ENCODE measurements around the gene OR11A1. TPM values are rescaled to one million over a fixed set of nuclear protein-coding genes. Genes with fewer than 3 reads are reported as not detected.

OR11A1 gene
- total RNA-seq, 1 donor from 2014 or later: not detected

DNA sequence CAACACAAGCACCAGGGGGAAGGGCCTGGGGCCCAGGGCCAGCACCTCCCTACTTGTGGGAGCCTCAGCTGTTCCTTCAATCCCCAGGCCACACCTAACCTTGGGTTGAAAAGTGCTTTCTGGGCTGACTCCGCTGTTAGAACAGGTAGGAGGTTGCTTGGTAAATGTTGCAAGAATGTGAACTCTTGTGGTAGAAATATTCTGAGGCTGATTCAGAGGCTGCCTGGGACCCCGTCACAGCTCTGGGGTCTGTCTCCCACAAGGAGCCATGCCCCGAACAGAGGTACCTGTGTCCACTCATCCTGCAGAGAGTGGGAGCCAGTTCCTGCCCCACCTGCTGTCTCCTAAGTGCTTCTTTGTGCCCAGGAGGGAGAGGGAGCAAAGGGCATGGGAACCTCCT lies 45.3 kb upstream of the OR11A1 start:
- Mint-ChIP-seq H3K4me1 (ENCODE audit: low read depth) (no peaks in the 10 kb centered on the region), H3K9me3 (ENCODE audit: low read depth) (no peaks in the 10 kb centered on the region), H3K36me3 (ENCODE audit: insufficient read depth) (no peaks in the 10 kb centered on the region), H3K27me3 (peaks cover 8% of the 10 kb centered on the region), H3K27ac (no peak overlapping the region), H3K4me3 (ENCODE audit: low read depth) (no peak overlapping the region)
- TF ChIP-seq, protein P1, sequence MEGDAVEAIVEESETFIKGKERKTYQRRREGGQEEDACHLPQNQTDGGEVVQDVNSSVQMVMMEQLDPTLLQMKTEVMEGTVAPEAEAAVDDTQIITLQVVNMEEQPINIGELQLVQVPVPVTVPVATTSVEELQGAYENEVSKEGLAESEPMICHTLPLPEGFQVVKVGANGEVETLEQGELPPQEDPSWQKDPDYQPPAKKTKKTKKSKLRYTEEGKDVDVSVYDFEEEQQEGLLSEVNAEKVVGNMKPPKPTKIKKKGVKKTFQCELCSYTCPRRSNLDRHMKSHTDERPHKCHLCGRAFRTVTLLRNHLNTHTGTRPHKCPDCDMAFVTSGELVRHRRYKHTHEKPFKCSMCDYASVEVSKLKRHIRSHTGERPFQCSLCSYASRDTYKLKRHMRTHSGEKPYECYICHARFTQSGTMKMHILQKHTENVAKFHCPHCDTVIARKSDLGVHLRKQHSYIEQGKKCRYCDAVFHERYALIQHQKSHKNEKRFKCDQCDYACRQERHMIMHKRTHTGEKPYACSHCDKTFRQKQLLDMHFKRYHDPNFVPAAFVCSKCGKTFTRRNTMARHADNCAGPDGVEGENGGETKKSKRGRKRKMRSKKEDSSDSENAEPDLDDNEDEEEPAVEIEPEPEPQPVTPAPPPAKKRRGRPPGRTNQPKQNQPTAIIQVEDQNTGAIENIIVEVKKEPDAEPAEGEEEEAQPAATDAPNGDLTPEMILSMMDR (IDR thresholded peaks at IDR 0.05; ENCODE audit: unreplicated experiment): no peak
- no peak for DNase-seq (ENCODE audit: low spot score, unreplicated experiment)

GRCh38 chr6:29501106-29501505 lies 44.2 kb upstream of the OR11A1 start:
- TF ChIP-seq, protein P1 (IDR thresholded peaks at IDR 0.05; ENCODE audit: unreplicated experiment): no peak
- Mint-ChIP-seq H3K4me1 (ENCODE audit: low read depth) (no peaks in the 10 kb centered on the region), H3K9me3 (ENCODE audit: low read depth) (no peaks in the 10 kb centered on the region), H3K36me3 (ENCODE audit: insufficient read depth) (no peaks in the 10 kb centered on the region), H3K4me3 (ENCODE audit: low read depth) (no peak overlapping the region), H3K27me3 (peaks cover 15% of the 10 kb centered on the region), H3K27ac (no peak overlapping the region)
- DNase-seq (ENCODE audit: low spot score, unreplicated experiment): no peak

DNA sequence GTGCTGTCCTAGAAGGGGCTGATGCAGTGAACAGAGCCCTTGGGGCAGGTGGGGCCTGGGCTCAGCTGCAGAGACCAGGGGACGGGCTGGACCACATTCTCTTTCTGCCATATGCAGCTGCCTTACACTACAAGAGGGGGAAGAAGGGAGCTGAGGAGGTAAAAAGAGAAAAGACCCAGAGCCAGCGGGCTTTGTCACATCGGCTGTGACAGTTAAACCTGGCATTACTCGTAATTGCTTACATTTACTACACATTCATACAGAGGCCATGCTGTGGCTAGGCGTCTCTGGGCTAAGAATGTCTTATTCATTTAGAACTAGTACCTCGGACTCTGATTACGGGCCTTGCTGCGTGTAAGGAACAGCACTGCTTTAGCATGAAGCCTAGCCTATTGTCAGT lies 43.7 kb upstream of the OR11A1 start:
- Mint-ChIP-seq H3K4me3 (ENCODE audit: low read depth) (no peak overlapping the region), H3K4me1 (ENCODE audit: low read depth) (no peaks in the 10 kb centered on the region), H3K27ac (no peak overlapping the region), H3K27me3 (peaks cover 15% of the 10 kb centered on the region), H3K9me3 (ENCODE audit: low read depth) (no peaks in the 10 kb centered on the region), H3K36me3 (ENCODE audit: insufficient read depth) (no peaks in the 10 kb centered on the region)
- DNase-seq (ENCODE audit: low spot score, unreplicated experiment): no peak
- TF ChIP-seq, protein P1 (IDR thresholded peaks at IDR 0.05; ENCODE audit: unreplicated experiment): no peak

DNA sequence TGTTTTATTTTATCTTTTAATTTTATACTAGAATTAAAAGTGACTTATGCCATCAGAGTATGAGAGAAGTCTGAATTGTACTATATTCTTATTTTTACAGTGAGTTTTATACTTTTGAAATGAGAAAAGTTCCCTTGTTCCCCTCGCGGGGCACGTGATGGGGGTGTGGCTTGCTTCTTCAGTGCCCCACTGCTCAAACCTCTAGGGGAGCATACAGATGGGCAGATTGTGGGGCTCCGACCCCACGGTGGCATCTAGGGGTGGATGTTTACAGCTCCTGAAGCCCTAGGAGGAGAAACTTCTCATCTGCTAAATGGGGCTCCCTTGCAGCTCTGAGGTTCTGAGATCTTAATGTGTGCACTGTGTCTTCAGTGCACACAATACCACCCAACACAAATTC lies 42.8 kb upstream of the OR11A1 start:
- H3K4me3 Mint-ChIP-seq (ENCODE audit: low read depth): no peak overlapping the region
- no peak overlapping the region for H3K27ac Mint-ChIP-seq
- DNase-seq (ENCODE audit: low spot score, unreplicated experiment): no peak
- TF ChIP-seq, protein P1 (IDR thresholded peaks at IDR 0.05; ENCODE audit: unreplicated experiment): no peak
- no peaks in the 10 kb centered on the region for H3K36me3 Mint-ChIP-seq (ENCODE audit: insufficient read depth)
- no peaks in the 10 kb centered on the region for H3K9me3 Mint-ChIP-seq (ENCODE audit: low read depth)
- H3K27me3 Mint-ChIP-seq: peaks cover 17% of the 10 kb centered on the region
- H3K4me1 Mint-ChIP-seq (ENCODE audit: low read depth): no peaks in the 10 kb centered on the region

DNA sequence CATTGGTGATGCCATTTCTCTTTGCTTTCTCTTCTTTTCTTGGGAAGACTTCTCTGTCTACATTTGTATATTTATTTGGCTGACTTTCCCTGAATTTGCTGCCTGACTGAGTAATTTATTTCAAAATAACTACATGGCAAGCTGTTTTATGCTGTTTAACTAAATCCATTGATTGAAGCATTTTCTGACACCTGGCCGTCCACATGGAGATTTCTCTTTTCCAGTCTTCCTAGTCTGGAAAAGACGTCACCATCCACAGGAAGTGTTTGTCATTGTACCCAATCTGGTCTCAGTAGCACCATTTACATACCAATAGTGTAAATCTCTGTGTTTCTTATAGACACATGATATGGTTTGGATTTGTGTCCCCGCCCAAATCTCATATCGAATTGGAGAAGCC lies 40.1 kb upstream of the OR11A1 start:
- H3K4me1 Mint-ChIP-seq (ENCODE audit: low read depth): no peaks in the 10 kb centered on the region
- H3K4me3 Mint-ChIP-seq (ENCODE audit: low read depth): no peak overlapping the region
- peaks cover 23% of the 10 kb centered on the region for H3K27me3 Mint-ChIP-seq
- H3K36me3 Mint-ChIP-seq (ENCODE audit: insufficient read depth): no peaks in the 10 kb centered on the region
- TF ChIP-seq, protein P1 (IDR thresholded peaks at IDR 0.05; ENCODE audit: unreplicated experiment): no peak
- DNase-seq (ENCODE audit: low spot score, unreplicated experiment): no peak
- no peak overlapping the region for H3K27ac Mint-ChIP-seq
- no peaks in the 10 kb centered on the region for H3K9me3 Mint-ChIP-seq (ENCODE audit: low read depth)

All from progenitor cell of endocrine pancreas (in vitro differentiated cells).